Thoracic aorta (tissue), 2 donors: ENCODE results near the gene IL22RA1. TPM values are rescaled to one million over a fixed set of nuclear protein-coding genes. Genes with fewer than 3 reads are reported as not detected.

Experiments used
- ATAC-seq: fragments of 150-250 bp; one replicate; pipeline ENCODE4 v1.8.0; 2017; ENCODE audit warnings: low read depth; ENCODE audit not compliant: insufficient number of reproducible peaks, low FRiP score
- DNase-seq: peaks from one replicate; pipeline ENCODE4 v3.0.0-alpha.2; 2020; ENCODE audit warnings: low spot score
- H3K27ac ChIP-seq, 2 donors: fragments of 200-600 bp; sonication (generic); 1 replicate in 1 of 2; 2 replicates in 1 of 2; pipeline ENCODE4 v1.5.1; 2016; ENCODE audit warnings: mild to moderate bottlenecking in 2 of 2, moderate library complexity in 2 of 2
- H3K27me3 ChIP-seq: fragments of 200-600 bp; sonication (generic); replicated peaks from 2 replicates; pipeline ENCODE4 v1.6.0; 2016; ENCODE audit warnings: mild to moderate bottlenecking; ENCODE audit not compliant: insufficient read depth
- H3K36me3 ChIP-seq: fragments of 200-600 bp; sonication (generic); one replicate; pipeline ENCODE4 v1.5.1; 2016
- H3K4me1 ChIP-seq, 2 donors: fragments of 200-600 bp; sonication (generic); 1 replicate in 1 of 2; 2 replicates in 1 of 2; pipeline versions ENCODE4 v1.5.1 to v1.6.0; 2016; ENCODE audit warnings: low read depth in 2 of 2, mild to moderate bottlenecking in 1 of 2; ENCODE audit not compliant: control insufficient read depth in 1 of 2
- H3K4me3 ChIP-seq: fragments of 200-600 bp; sonication (generic); 2 replicates; pipeline ENCODE4 v1.5.1; 2016; ENCODE audit warnings: mild to moderate bottlenecking
- H3K9me3 ChIP-seq: fragments of 200-600 bp; sonication (generic); 2 replicates; pipeline ENCODE4 v1.5.1; 2016
- CTCF ChIP-seq: fragments of 200-600 bp; sonication (generic); IDR thresholded peaks from one replicate; pipeline ENCODE4 v1.5.1; 2019; ENCODE audit warnings: antibody characterized with exemption
- total RNA-seq, 2 donors: library from RNA; depleted of rRNA; stranded (reverse); fragments of >200 nt; gene quantifications; one replicate each; pipeline versions ENCODE4 v1.1.0 to v1.2.3, GENCODE V29; 2016

IL22RA1 gene
- total RNA-seq, 2 donors from 2014 or later, result 0.14 to 0.21 TPM

DNA sequence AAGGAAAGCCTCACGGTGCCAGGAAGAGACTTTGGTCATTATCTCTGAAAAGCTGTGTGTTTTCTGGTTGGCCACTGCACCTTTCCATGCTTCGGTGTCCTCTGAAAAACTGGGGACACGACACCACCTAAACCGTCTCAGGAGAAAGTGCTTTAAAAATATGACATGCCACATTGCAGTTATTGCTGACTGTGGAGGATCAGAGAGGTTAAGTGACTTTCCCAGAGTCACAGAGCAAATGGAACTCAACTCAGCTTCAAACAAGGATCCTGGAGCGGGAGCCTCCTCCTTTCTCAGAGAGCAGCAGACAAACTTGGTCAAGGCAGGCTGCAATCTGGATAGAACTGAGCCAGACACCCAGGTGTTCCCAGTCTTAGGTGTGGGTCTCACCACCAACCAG is 44.8 kb downstream of the IL22RA1 start:
- DNase-seq, result no peak
- H3K27me3 ChIP-seq, result no peaks in the 10 kb centered on the region
- no peaks in the 10 kb centered on the region for H3K36me3 ChIP-seq
- H3K27ac ChIP-seq, result no peak overlapping the region
- ATAC-seq, result no peak
- H3K4me1 ChIP-seq, result peaks cover 7 to 12% of the 10 kb centered on the region in 2 donors
- no peak for TF ChIP-seq CTCF
- no peaks in the 10 kb centered on the region for H3K9me3 ChIP-seq
- H3K4me3 ChIP-seq, result no peak overlapping the region

GRCh38 chr1:24097663-24098062 is 45.3 kb downstream of the IL22RA1 start:
- no peak for DNase-seq
- no peak overlapping the region for H3K27ac ChIP-seq
- no peak for ATAC-seq

DNA sequence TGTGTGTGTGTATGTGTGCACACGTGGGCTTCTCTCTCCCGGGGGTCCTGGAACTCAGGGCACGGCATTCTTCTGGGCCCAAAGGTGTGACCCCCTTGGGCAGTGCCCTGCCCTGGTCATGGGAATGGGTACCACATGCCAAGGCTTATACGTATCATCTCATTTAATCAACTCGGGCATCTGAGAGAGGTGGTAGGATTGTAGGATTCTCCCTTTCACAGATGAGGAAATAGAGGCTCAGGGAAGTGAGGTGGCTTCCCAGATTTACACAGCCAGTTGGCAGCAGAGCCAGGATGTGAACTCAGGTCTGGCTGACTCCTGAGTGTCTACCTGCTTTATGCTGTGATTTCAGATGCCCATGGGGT is 46.2 kb downstream of the IL22RA1 start:
- Histone ChIP-seq H3K9me3 (no peaks in the 10 kb centered on the region), H3K27me3 (no peaks in the 10 kb centered on the region), H3K4me3 (no peak overlapping the region), H3K36me3 (no peaks in the 10 kb centered on the region), H3K4me1 (no peaks in the 10 kb centered on the region), H3K27ac (no peak overlapping the region)
- no peak for ATAC-seq
- no peak for DNase-seq
- no peak for TF ChIP-seq CTCF

More at GRCh38 chr1:24097663-24098062, 45.3 kb downstream of the IL22RA1 start:
- Histone ChIP-seq H3K27me3 (no peaks in the 10 kb centered on the region), H3K4me1 (peaks cover 2 to 8% of the 10 kb centered on the region in 2 donors), H3K9me3 (no peaks in the 10 kb centered on the region), H3K4me3 (no peak overlapping the region), H3K36me3 (no peaks in the 10 kb centered on the region)
- no peak for TF ChIP-seq CTCF

DNA sequence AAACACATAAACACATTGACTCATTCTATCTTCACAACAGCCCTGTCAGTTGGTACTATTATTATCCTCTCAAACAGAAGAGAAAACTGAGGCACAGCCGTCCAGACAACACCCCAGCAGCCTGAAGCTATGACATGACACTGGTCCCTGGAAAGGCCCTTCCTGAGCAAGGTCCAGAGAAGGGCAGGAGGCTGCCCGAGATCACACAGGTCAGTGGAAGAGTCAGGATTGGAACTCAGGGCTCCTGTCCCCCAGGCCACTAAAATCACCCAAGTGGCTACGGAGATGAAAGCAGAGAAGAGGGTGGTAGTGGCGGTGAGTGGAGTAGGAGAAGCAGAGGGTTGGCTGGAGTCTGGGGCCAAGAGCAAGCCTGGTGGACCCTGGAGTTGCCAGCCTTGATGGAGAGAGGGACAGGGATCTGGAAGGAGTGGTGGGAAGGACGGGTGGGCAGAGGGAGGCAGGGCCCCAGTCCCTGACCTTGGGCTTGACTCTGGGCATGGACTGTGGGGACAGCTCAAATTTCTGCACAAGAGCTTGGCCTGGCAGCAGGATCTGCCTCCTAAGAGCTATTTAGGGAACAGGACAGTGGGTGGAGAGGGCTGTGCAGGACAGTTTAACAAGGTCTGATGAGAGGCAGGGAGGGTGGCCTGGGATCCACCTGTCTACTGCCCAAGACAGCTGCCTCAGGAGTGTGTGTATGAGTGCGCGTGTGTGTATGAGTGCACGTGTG is 46.8 kb downstream of the IL22RA1 start:
- TF ChIP-seq CTCF, result no peak
- Histone ChIP-seq H3K27me3 (no peaks in the 10 kb centered on the region), H3K4me3 (no peak overlapping the region), H3K9me3 (no peaks in the 10 kb centered on the region), H3K4me1 (no peaks in the 10 kb centered on the region), H3K27ac (no peak overlapping the region), H3K36me3 (no peaks in the 10 kb centered on the region)
- DNase-seq (no peak), ATAC-seq (no peak)

GRCh38 chr1:24095140-24095859 is 47.6 kb downstream of the IL22RA1 start:
- Histone ChIP-seq H3K27me3 (no peaks in the 10 kb centered on the region), H3K9me3 (no peaks in the 10 kb centered on the region), H3K27ac (no peak overlapping the region), H3K4me1 (no peaks in the 10 kb centered on the region), H3K4me3 (no peak overlapping the region), H3K36me3 (no peaks in the 10 kb centered on the region)
- no peak for TF ChIP-seq CTCF
- ATAC-seq, result no peak
- DNase-seq, result no peak
